K562 (cell line): Measurements from ENCODE around the gene MVP. TPM values are rescaled to one million over a fixed set of nuclear protein-coding genes. Genes with fewer than 3 reads are reported as not detected.

Experiments used
- ATAC-seq: fragments of 200-7000 bp; cut with Tn5 transposase; 3 replicates; pipeline ENCODE4 v1.9.1; 2020; ENCODE audit warnings: moderate library complexity
- BruUV-seq: library from RNA; stranded (reverse); fragments of 400-500 nt; replicated peaks from 2 replicates; lab custom pipeline; 2021; lab: Mats Ljungman, UMichigan
- CTCF ChIA-PET: fragments of 300-600 bp; formaldehyde crosslinking; extraction: SDS; loops from one replicate; lab custom pipeline; 2021; ENCODE audit warnings: low intra/inter-chr PET ratio; lab: Yijun Ruan, JAX
- POLR2A ChIA-PET: fragments of 300-600, 350-650 bp; sonication (Branson Sonifier 250); formaldehyde crosslinking; extraction: SDS; loops from one replicate; lab custom pipeline; 2021; ENCODE audit warnings: antibody characterized with exemption, inconsistent platforms; lab: Yijun Ruan, JAX
- DNase-seq, 4 experiments: peaks; one replicate each; pipeline versions ENCODE4 v3.0.0 to v3.0.0-alpha.2; 2011 to 2018; ENCODE audit warnings: low spot score in 3 of 4, mixed read lengths in 3 of 4; ENCODE audit errors: extremely low read depth in 1 of 4
- FAIRE-seq: peaks from 2 replicates; lab custom pipeline; 2011; peaks lifted over from hg19 to GRCh38; lab: Jason Lieb, UNC
- H2AFZ ChIP-seq: 2 replicates; pipeline ENCODE4 v1.6.0; 2011; ENCODE audit warnings: low read depth, low read length, control low read depth, inconsistent platforms
- H3K27ac ChIP-seq: fragments of 200-600 bp; 3 replicates; pipeline ENCODE4 v1.8.0; 2011; ENCODE audit warnings: low read depth, mild to moderate bottlenecking, control low read depth, inconsistent platforms, low read length, moderate library complexity, mixed read lengths; ENCODE audit errors: extremely low read depth
- H3K27me3 ChIP-seq, 2 experiments: fragments of 300-600 bp in 1 of 2; 2 replicates in 1 of 2; 3 replicates in 1 of 2; pipeline versions ENCODE4 v1.6.0 to v1.8.0; 2011; ENCODE audit warnings: inconsistent platforms in 2 of 2, low read length in 2 of 2, mild to moderate bottlenecking in 1 of 2, mixed read lengths in 1 of 2, moderate library complexity in 1 of 2; ENCODE audit not compliant: control insufficient read depth in 2 of 2, insufficient read depth in 2 of 2
- H3K36me3 ChIP-seq: fragments of 300-600 bp; 3 replicates; pipeline ENCODE4 v1.8.0; 2011; ENCODE audit warnings: mild to moderate bottlenecking, low read length, inconsistent platforms; ENCODE audit not compliant: control insufficient read depth, insufficient read depth
- H3K4me1 ChIP-seq, 2 experiments: fragments of 200-600 bp in 1 of 2; replicated peaks in 1 of 2; 2 replicates in 1 of 2; 3 replicates in 1 of 2; pipeline versions ENCODE4 v1.5.1 to v1.8.0; 2011; ENCODE audit warnings: inconsistent platforms in 2 of 2, low read length in 2 of 2, mild to moderate bottlenecking in 1 of 2, mixed read lengths in 1 of 2, moderate library complexity in 1 of 2; ENCODE audit not compliant: control insufficient read depth in 2 of 2, insufficient read depth in 2 of 2
- H3K4me2 ChIP-seq: 2 replicates; pipeline ENCODE4 v1.6.1; 2011; ENCODE audit warnings: low read length, control low read depth, inconsistent platforms, mixed read lengths; ENCODE audit not compliant: insufficient read depth
- H3K4me3 ChIP-seq: fragments of 200-600 bp; sonication (generic), shearing (Covaris generic); 2 replicates; pipeline ENCODE4 v1.5.1; 2016; ENCODE audit warnings: control low read depth, inconsistent platforms
- H3K79me2 ChIP-seq: fragments of 200-600 bp; 3 replicates; pipeline ENCODE4 v1.8.0; 2011; ENCODE audit warnings: low read length, inconsistent platforms; ENCODE audit not compliant: control insufficient read depth, insufficient read depth
- H3K9ac ChIP-seq, 2 experiments: 2 replicates each; pipeline versions ENCODE4 v1.6.0 to v1.6.1; 2011; ENCODE audit warnings: low read depth in 2 of 2, low read length in 2 of 2, control low read depth in 1 of 2, inconsistent platforms in 1 of 2, mild to moderate bottlenecking in 1 of 2, mixed read lengths in 1 of 2; ENCODE audit not compliant: insufficient read depth in 1 of 2
- H3K9me1 ChIP-seq: one replicate; pipeline ENCODE4 v1.6.0; 2011; ENCODE audit warnings: inconsistent platforms, mild to moderate bottlenecking, low read length, moderate library complexity; ENCODE audit not compliant: control insufficient read depth, insufficient read depth
- H3K9me3 ChIP-seq: replicated peaks from 2 replicates; pipeline ENCODE4 v1.5.1; 2011; ENCODE audit warnings: low read depth, low read length, inconsistent platforms; ENCODE audit not compliant: control insufficient read depth, insufficient read depth
- H4K20me1 ChIP-seq: replicated peaks from 2 replicates; pipeline ENCODE4 v1.6.1; 2011; ENCODE audit warnings: low read length, inconsistent platforms, mixed read lengths; ENCODE audit not compliant: control insufficient read depth, insufficient read depth
- CBFB ChIP-seq: sonication (generic); formaldehyde crosslinking; IDR thresholded peaks from 2 replicates; pipeline ENCODE4 v1.4.0; 2020; ENCODE audit warnings: mild to moderate bottlenecking, missing genetic modification reagents
- CHCHD3 ChIP-seq: fragments of 250-450 bp; sonication (Bioruptor Pico); IDR thresholded peaks from 2 replicates; pipeline ENCODE4 v2.1.2; 2022; ENCODE audit warnings: mild to moderate bottlenecking
- CSDE1 ChIP-seq, 2 experiments: fragments of 450-650 bp; IDR thresholded peaks; 2 replicates each; pipeline ENCODE4 v1.6.1; 2016; ENCODE audit warnings: mild to moderate bottlenecking in 1 of 2
- DMBX1 ChIP-seq: fragments of 250-450 bp; sonication (Bioruptor Pico); IDR thresholded peaks from 2 replicates; pipeline ENCODE4 v1.8.0; 2022; ENCODE audit warnings: inconsistent platforms, mild to moderate bottlenecking, moderate library complexity, borderline replicate concordance
- ELF4 ChIP-seq: fragments of 450-650 bp; formaldehyde crosslinking; IDR thresholded peaks from 2 replicates; pipeline ENCODE4 v1.4.0; 2022; ENCODE audit warnings: missing genetic modification characterization
- FOXP1 ChIP-seq: sonication (generic); formaldehyde crosslinking; IDR thresholded peaks from 2 replicates; pipeline ENCODE4 v1.8.0; 2022; ENCODE audit warnings: mild to moderate bottlenecking, missing genetic modification reagents
- GTF2F1 ChIP-seq: IDR thresholded peaks from 2 replicates; pipeline ENCODE4 v1.6.1; 2011; ENCODE audit warnings: low read depth, low read length, improper control_type of control experiment
- HCFC1 ChIP-seq: IDR thresholded peaks from 2 replicates; pipeline ENCODE4 v1.6.1; 2012; ENCODE audit warnings: low read depth, low read length, improper control_type of control experiment
- POLR2B ChIP-seq: fragments of 450-650 bp; IDR thresholded peaks from 2 replicates; pipeline ENCODE4 v1.6.1; 2018; ENCODE audit warnings: low read depth; ENCODE audit not compliant: partially characterized antibody
- SETDB1 ChIP-seq: IDR thresholded peaks from one replicate; pipeline ENCODE4 v1.6.1; 2012; ENCODE audit warnings: low read length, control low read depth, inconsistent platforms
- SIX5 ChIP-seq, 2 experiments: IDR thresholded peaks; 2 replicates each; pipeline ENCODE4 v1.6.1; 2011; ENCODE audit warnings: low read length in 2 of 2, borderline replicate concordance in 1 of 2, low read depth in 1 of 2, mild to moderate bottlenecking in 1 of 2, moderate library complexity in 1 of 2; ENCODE audit not compliant: insufficient read depth in 1 of 2
- SP1 ChIP-seq: sonication (generic); formaldehyde crosslinking; IDR thresholded peaks from 2 replicates; pipeline ENCODE4 v1.8.1; 2022; ENCODE audit warnings: mild to moderate bottlenecking, missing genetic modification reagents
- SREBF1 ChIP-seq: fragments of 150-350 bp; IDR thresholded peaks from 2 replicates; pipeline ENCODE4 v1.6.1; 2014; ENCODE audit warnings: antibody characterized with exemption, low read depth, low read length, borderline replicate concordance
- TAF7 ChIP-seq: fragments of 450-650 bp; IDR thresholded peaks from 2 replicates; pipeline ENCODE4 v1.6.1; 2016; ENCODE audit warnings: missing genetic modification characterization, missing compliant biosample characterization
- TCF7 ChIP-seq: sonication (generic); IDR thresholded peaks from 2 replicates; pipeline ENCODE4 v1.6.1; 2016; ENCODE audit warnings: antibody characterized with exemption, borderline replicate concordance
- ZNF12 ChIP-seq: sonication (generic); formaldehyde crosslinking; IDR thresholded peaks from 2 replicates; pipeline ENCODE4 v1.4.0; 2020; ENCODE audit warnings: mild to moderate bottlenecking, missing genetic modification reagents
- ZNF239 ChIP-seq: fragments of 250-450 bp; sonication (Bioruptor Pico); IDR thresholded peaks from 2 replicates; pipeline ENCODE4 v1.4.0; 2020; ENCODE audit warnings: mild to moderate bottlenecking
- ZNF764 ChIP-seq: fragments of 250-450 bp; sonication (Bioruptor Pico); IDR thresholded peaks from 2 replicates; pipeline ENCODE4 v1.4.0; 2020; ENCODE audit warnings: low read depth, mild to moderate bottlenecking, moderate library complexity
- WGBS: fragments of 100-300 bp; shearing (Covaris generic); methylation state at CpG from one replicate; pipeline ENCODE4 v1.1.6; 2016; ENCODE audit warnings: low coverage, mixed read lengths; ENCODE audit not compliant: insufficient coverage; ENCODE audit errors: missing lambda C conversion rate; 5-methylcytosine and 5-hydroxymethylcytosine counted together
- in situ Hi-C: fragments of 300-500 bp; cut with MboI; formaldehyde crosslinking; loops from 4 replicates; pipeline ENCODE4 v1.15.0; 2018; ENCODE audit warnings: inconsistent platforms, mixed read lengths
- intact Hi-C: fragments of 100-400 bp; cut with micrococcal nuclease; formaldehyde crosslinking; loops from 2 replicates; pipeline ENCODE4 v1.14.2; 2022
- polyA plus RNA-seq, 8 experiments: library from polyadenylated mRNA; depleted of rRNA in 4 of 8; stranded (reverse) in 5 of 8; unstranded in 3 of 8; fragments of >200 nt; fragmentation: Nextera tagmentation in 2 of 8; fragmentation: Illumina TruSeq in 1 of 8; extraction: Ambion mirVana in 2 of 8; extraction: Trizol in 1 of 8; gene quantifications; 2 replicates each; pipeline versions ENCODE4 v1.2.1 to v1.2.3, GENCODE V29; 2011 to 2014; ENCODE audit warnings: inconsistent platforms in 1 of 8, missing spikeins in 1 of 8
- total RNA-seq, 7 experiments: library from RNA; depleted of rRNA in 6 of 7; stranded (reverse); fragments of >200 nt in 6 of 7; fragmentation: Illumina TruSeq in 2 of 7; extraction: Trizol in 2 of 7; gene quantifications; 2 replicates each; pipeline versions ENCODE4 v1.2.1 to v1.2.3, GENCODE V29; 2011 to 2021; ENCODE audit warnings: low replicate concordance in 1 of 7
- TF ChIP-seq, protein P1 (sequence below), 2 experiments: fragments of 250-450 bp in 1 of 2; fragments of 450-650 bp in 1 of 2; sonication (Bioruptor Pico) in 1 of 2; IDR thresholded peaks; 2 replicates each; pipeline versions ENCODE4 v1.6.1 to v1.8.0; 2016 to 2021; ENCODE audit warnings: mild to moderate bottlenecking in 2 of 2, moderate library complexity in 2 of 2, missing compliant biosample characterization in 1 of 2, missing genetic modification characterization in 1 of 2
- TF ChIP-seq, protein P2 (sequence below): fragments of 450-650 bp; IDR thresholded peaks from 2 replicates; pipeline ENCODE4 v1.6.1; 2016; ENCODE audit warnings: low read depth, mild to moderate bottlenecking, moderate library complexity

The MVP gene
- total and polyA plus RNA-seq, 9 of the 15 experiments (the other 6 are each of a cell fraction or from before 2014, with no cell fraction given), result 0.39 to 1.9 (median 0.76) TPM; not detected in 2

DNA sequence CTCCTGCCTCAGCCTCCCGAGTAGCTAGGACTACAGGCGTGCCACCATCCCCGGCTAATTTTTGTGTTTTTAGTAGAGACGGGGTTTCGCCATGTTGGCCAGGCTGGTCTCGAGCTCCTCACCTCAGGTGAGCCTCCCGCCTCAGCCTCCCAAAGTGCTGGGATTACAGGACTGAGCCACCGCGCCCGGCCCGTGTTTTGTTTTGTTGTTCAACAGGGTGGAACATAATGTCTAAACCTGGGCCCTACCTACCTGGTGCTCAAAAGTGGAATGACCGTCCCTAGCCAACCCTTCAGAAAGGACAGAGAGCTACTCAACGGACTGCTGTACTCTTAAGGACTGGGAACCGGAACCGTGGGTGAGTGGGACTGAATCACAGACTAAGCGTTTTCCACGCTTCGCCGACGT, 30.5 kb upstream of the MVP start (continued):
- TF ChIP-seq SREBF1, result no peak

DNA sequence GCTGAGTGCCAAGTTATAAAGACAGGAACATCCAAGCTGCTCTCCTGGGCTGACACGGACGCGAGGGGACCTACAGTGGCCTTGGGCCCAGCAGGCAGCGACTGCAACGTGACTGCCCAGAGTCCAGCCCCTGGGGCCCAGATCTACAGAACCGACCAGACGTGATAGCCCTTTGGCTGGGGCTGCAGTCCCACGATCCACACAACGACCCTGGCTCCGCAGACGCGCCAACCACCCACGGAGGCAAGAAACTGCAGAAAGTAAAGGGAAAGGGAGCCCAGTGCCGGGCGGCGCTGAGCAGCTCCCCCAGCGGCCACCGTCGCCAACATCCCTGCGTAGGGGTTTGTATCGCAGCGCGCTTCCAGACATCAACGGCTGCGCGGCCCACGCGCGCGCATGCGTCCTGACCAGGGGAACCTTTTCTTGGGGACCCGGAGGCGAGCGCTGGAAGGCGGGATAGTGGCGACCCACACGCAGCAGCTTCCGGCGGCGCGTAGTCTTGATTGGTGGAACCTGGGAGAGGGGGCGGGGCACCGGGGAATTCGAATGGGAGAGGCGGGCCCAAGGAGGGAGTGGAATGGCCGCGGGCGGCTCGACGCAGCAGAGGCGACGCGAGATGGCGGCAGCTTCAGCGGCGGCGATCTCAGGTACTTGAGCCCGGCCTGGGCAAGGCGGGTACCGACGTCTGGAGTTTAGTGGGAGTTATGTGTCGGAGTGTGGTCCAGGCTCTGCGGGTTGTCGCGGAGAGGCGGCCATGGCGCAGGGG, 29.9 kb upstream of the MVP start, which contains the start of gene KIF22:
Gene KIF22, plus strand, starts transcription at position 569 of the 766 bp plus-strand sequence. Its CDS starts 9 bp downstream, at position 578.
- FAIRE-seq (peak; percentile 90), DNase-seq (peak; percentile 98 to 100 (median 99)), ATAC-seq (peak; percentile 98)
- peak within 1 kb of the TSS; percentile 99 for H2AFZ ChIP-seq
- H3K79me2 ChIP-seq, result peaks cover 56% of the 10 kb centered on the region
- POLR2A ChIA-PET, result interaction anchor here (0.6 to 7.1 kb wide), 19 partner anchors 10 to 1084 kb away, joined by 3 to 114 read pairs (median 3); partner anchors contain the start of genes MAZ, TAOK2 and ZG16
- peak within 1 kb of the TSS; percentile 89 for H3K4me3 ChIP-seq
- intact Hi-C loops (loop anchor here (1.0 kb wide), 1 partner anchor 15 kb away; no protein-coding TSS in a partner anchor), in situ Hi-C loops (no loop called here)
- H4K20me1 ChIP-seq, result peaks cover 10% of the 10 kb centered on the region; the same call in 1 of the 2 replicates
- WGBS, result under 1% methylated on average over 60 of the region's 67 CpGs
- H3K27me3 ChIP-seq, result no peaks in the 10 kb centered on the region
- peak within 1 kb of the TSS; percentile 97 for H3K27ac ChIP-seq
- CTCF ChIA-PET, result interaction anchor here (1.2 kb wide), 1 partner anchor 61 kb away, joined by 3 read pairs; no protein-coding TSS in a partner anchor
- peak within 1 kb of the TSS; percentile 95 to 100 for H3K9ac ChIP-seq
- no peaks in the 10 kb centered on the region for H3K9me1 ChIP-seq
- BruUV-seq, result no TSS peak
- peaks cover 14 to 17% of the 10 kb centered on the region in 2 experiments for H3K4me1 ChIP-seq
- H3K4me2 ChIP-seq, result peak within 1 kb of the TSS; percentile 100
- H3K36me3 ChIP-seq, result peaks cover 37% of the 10 kb centered on the region
- H3K9me3 ChIP-seq, result no peaks in the 10 kb centered on the region
- TF ChIP-seq, protein P1, sequence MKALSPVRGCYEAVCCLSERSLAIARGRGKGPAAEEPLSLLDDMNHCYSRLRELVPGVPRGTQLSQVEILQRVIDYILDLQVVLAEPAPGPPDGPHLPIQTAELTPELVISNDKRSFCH (CRISPR knock-in tag; IDR thresholded peaks at IDR 0.05), result no peak
- TF ChIP-seq, protein P1 (tag; IDR thresholded peaks at IDR 0.05), result peak; percentile 74
- TF ChIP-seq ELF4 (CRISPR knock-in tag), result peak; percentile 63; the same call in 1 of the 2 replicates
- TF ChIP-seq TAF7 (tag), result peak; percentile 87
- TF ChIP-seq ZNF764 (CRISPR knock-in tag), result no peak
- no peak for TF ChIP-seq TCF7
- TF ChIP-seq DMBX1, result peak; percentile 63; the same call in 1 of the 2 replicates
- peak in 1 of 2 experiments; percentile 41; a peak in 1 of 4 replicates for TF ChIP-seq CSDE1 (IDR thresholded peaks at IDR 0.05)
- TF ChIP-seq CBFB (CRISPR knock-in tag), result peak; percentile 11; the same call in 1 of the 2 replicates
- no peak for TF ChIP-seq ZNF12 (CRISPR knock-in tag)
- TF ChIP-seq HCFC1, result peak; percentile 80
- peak; percentile 77 for TF ChIP-seq POLR2B
- peak; percentile 12 for TF ChIP-seq ZNF239 (CRISPR knock-in tag)
- TF ChIP-seq GTF2F1, result peak; percentile 76; the same call in 1 of the 2 replicates
- TF ChIP-seq CHCHD3, result 0 out of 2 replicates have a peak, but pooled peaks have one; percentile 34
- peak; percentile 79 for TF ChIP-seq FOXP1
- TF ChIP-seq SIX5 (IDR thresholded peaks at IDR 0.05; ENCODE audit: borderline replicate concordance in 1 of 2, insufficient read depth in 1 of 2, low read depth in 1 of 2, low read length in 2 of 2), result peak in 1 of 2 experiments; percentile 44; a peak in 1 of 4 replicates
- TF ChIP-seq SP1 (CRISPR knock-in tag), result peak; percentile 96
- TF ChIP-seq, protein P2, sequence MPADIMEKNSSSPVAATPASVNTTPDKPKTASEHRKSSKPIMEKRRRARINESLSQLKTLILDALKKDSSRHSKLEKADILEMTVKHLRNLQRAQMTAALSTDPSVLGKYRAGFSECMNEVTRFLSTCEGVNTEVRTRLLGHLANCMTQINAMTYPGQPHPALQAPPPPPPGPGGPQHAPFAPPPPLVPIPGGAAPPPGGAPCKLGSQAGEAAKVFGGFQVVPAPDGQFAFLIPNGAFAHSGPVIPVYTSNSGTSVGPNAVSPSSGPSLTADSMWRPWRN, result peak; percentile 48; the same call in 1 of the 2 replicates
- TF ChIP-seq SETDB1, result no peak
